ENCODE results near the gene HP. TPM values are rescaled to one million over a fixed set of nuclear protein-coding genes. Genes with fewer than 3 reads are reported as not detected.

The HP gene
- total and polyA plus RNA-seq, 10 of the 15 experiments (the other 5 are each of a cell fraction or from before 2014, with no cell fraction given), result 10.8 TPM; not detected in 9

GRCh38 chr16:72092832-72093447, 38.6 kb downstream of the HP start (continued):
- peak; percentile 70 for TF ChIP-seq NKRF (conservative IDR thresholded peaks at IDR 0.05)
- no peak for TF ChIP-seq NBN (IDR thresholded peaks at IDR 0.05)
- no peak for TF ChIP-seq ZNF687 (IDR thresholded peaks at IDR 0.05)
- no peak for TF ChIP-seq JUND (IDR thresholded peaks at IDR 0.05; ENCODE audit: low read depth, low read length)
- no peak for TF ChIP-seq CHD1 (IDR thresholded peaks at IDR 0.05; ENCODE audit: low read depth, low read length)
- TF ChIP-seq CTCF (IDR thresholded peaks at IDR 0.05 in 2 of 3, conservative IDR thresholded peaks at IDR 0.05 in 1 of 3; ENCODE audit: control insufficient read depth in 2 of 3, extremely low read depth in 1 of 3, insufficient read depth in 1 of 3, low read depth in 3 of 3, low read length in 3 of 3), result 0 out of 6 replicates have a peak, but pooled peaks of 1 of the 3 experiments have one; percentile 4
- no peak for TF ChIP-seq ZBED1 (IDR thresholded peaks at IDR 0.05; ENCODE audit: borderline replicate concordance)
- TF ChIP-seq MEF2A (IDR thresholded peaks at IDR 0.05; ENCODE audit: insufficient read depth, low read depth, low read length), result no peak
- TF ChIP-seq SREBF2 (IDR thresholded peaks at IDR 0.05; ENCODE audit: low read length), result no peak
- TF ChIP-seq SPI1 (IDR thresholded peaks at IDR 0.05; ENCODE audit: borderline replicate concordance, insufficient read depth, low read depth, low read length), result no peak
- no peak for TF ChIP-seq ZNF207 (IDR thresholded peaks at IDR 0.05; ENCODE audit: borderline replicate concordance)
- no peak for TF ChIP-seq CBFB (IDR thresholded peaks at IDR 0.05; ENCODE audit: low read depth)
- no peak for TF ChIP-seq KDM1A (IDR thresholded peaks at IDR 0.05; ENCODE audit: borderline replicate concordance)
- TF ChIP-seq RB1 (IDR thresholded peaks at IDR 0.05; ENCODE audit: borderline replicate concordance), result 0 out of 2 replicates have a peak, but pooled peaks have one; percentile 22
- no peak for TF ChIP-seq ZSCAN29 (IDR thresholded peaks at IDR 0.05)
- TF ChIP-seq RAD51 (IDR thresholded peaks at IDR 0.05), result no peak
- no peak for TF ChIP-seq SMAD5 (IDR thresholded peaks at IDR 0.05; ENCODE audit: low read depth)

Measured in GM12878 (cell line).